WTC11 (cell line): Measurements from ENCODE around the gene RGS7. TPM values are rescaled to one million over a fixed set of nuclear protein-coding genes. Genes with fewer than 3 reads are reported as not detected.

Experiments used
- ATAC-seq: fragments of 200-7000 bp; cut with Tn5 transposase; 2 replicates; pipeline ENCODE4 v1.10.0; 2021; ENCODE audit warnings: mild to moderate bottlenecking, moderate library complexity
- CTCF ChIA-PET: fragments of 300-600 bp; sonication (Branson Sonifier 250); formaldehyde crosslinking; loops from one replicate; lab custom pipeline; 2021; ENCODE audit warnings: antibody characterized with exemption; lab: Charles Lee
- POLR2A ChIA-PET: fragments of 350-600 bp; sonication (Branson Sonifier 250); formaldehyde crosslinking; loops from one replicate; lab custom pipeline; 2021; ENCODE audit warnings: antibody characterized with exemption; lab: Charles Lee
- DNase-seq: peaks from one replicate; pipeline ENCODE4 v3.0.0; 2021; ENCODE audit warnings: low spot score
- H3K27ac Mint-ChIP-seq: 2 replicates; pipeline ENCODE4 v1.8.0; 2021; ENCODE audit warnings: mixed read lengths
- H3K27me3 Mint-ChIP-seq: 2 replicates; pipeline ENCODE4 v1.8.0; 2021; ENCODE audit warnings: low read depth, mild to moderate bottlenecking, moderate library complexity, mixed read lengths
- H3K36me3 Mint-ChIP-seq: 2 replicates; pipeline ENCODE4 v1.8.0; 2021; ENCODE audit warnings: mixed read lengths
- H3K4me1 Mint-ChIP-seq: 2 replicates; pipeline ENCODE4 v1.8.0; 2022; ENCODE audit warnings: mixed read lengths
- H3K4me3 Mint-ChIP-seq: 2 replicates; pipeline ENCODE4 v1.8.0; 2021; ENCODE audit warnings: mild to moderate bottlenecking, moderate library complexity, mixed read lengths
- H3K9me3 Mint-ChIP-seq: 2 replicates; pipeline ENCODE4 v1.8.0; 2021; ENCODE audit warnings: mixed read lengths
- ATF1 ChIP-seq: sonication (generic); formaldehyde crosslinking; IDR thresholded peaks from 2 replicates; pipeline ENCODE4 v1.8.1; 2023; ENCODE audit warnings: mild to moderate bottlenecking, moderate library complexity, missing genetic modification reagents
- ATF2 ChIP-seq: sonication (generic); formaldehyde crosslinking; IDR thresholded peaks from 2 replicates; pipeline ENCODE4 v1.8.1; 2022; ENCODE audit warnings: low read depth, missing genetic modification reagents, borderline replicate concordance
- CREB1 ChIP-seq: sonication (generic); formaldehyde crosslinking; IDR thresholded peaks from 2 replicates; pipeline ENCODE4 v1.8.0; 2023; ENCODE audit warnings: mild to moderate bottlenecking, missing genetic modification reagents
- CREM ChIP-seq: sonication (generic); formaldehyde crosslinking; IDR thresholded peaks from 2 replicates; pipeline ENCODE4 v1.8.1; 2022; ENCODE audit warnings: mild to moderate bottlenecking, missing genetic modification reagents, moderate library complexity
- CTCF ChIP-seq: fragments of 200-600 bp; IDR thresholded peaks from 2 replicates; pipeline ENCODE4 v1.8.0; 2022; ENCODE audit warnings: antibody characterized with exemption
- FOXJ3 ChIP-seq: sonication (generic); formaldehyde crosslinking; IDR thresholded peaks from 2 replicates; pipeline ENCODE4 v1.9.0; 2021; ENCODE audit warnings: missing genetic modification reagents, mild to moderate bottlenecking, borderline replicate concordance
- FOXK1 ChIP-seq: sonication (generic); formaldehyde crosslinking; IDR thresholded peaks from 2 replicates; pipeline ENCODE4 v1.8.0; 2022; ENCODE audit warnings: mild to moderate bottlenecking, moderate library complexity, missing genetic modification reagents
- HMGXB4 ChIP-seq: sonication (generic); formaldehyde crosslinking; IDR thresholded peaks from 2 replicates; pipeline ENCODE4 v1.8.1; 2023; ENCODE audit warnings: mild to moderate bottlenecking, moderate library complexity, missing genetic modification reagents
- JUN ChIP-seq: sonication (generic); formaldehyde crosslinking; IDR thresholded peaks from 2 replicates; pipeline ENCODE4 v1.8.0; 2023; ENCODE audit warnings: mild to moderate bottlenecking, missing genetic modification reagents
- NFE2L1 ChIP-seq: sonication (generic); formaldehyde crosslinking; IDR thresholded peaks from 2 replicates; pipeline ENCODE4 v1.8.1; 2023; ENCODE audit warnings: missing genetic modification reagents
- PRRX2 ChIP-seq: fragments of 250-450 bp; sonication (Bioruptor Pico); IDR thresholded peaks from 2 replicates; pipeline ENCODE4 v1.8.0; 2021; ENCODE audit warnings: mild to moderate bottlenecking
- ZNF219 ChIP-seq: sonication (generic); formaldehyde crosslinking; IDR thresholded peaks from 2 replicates; pipeline ENCODE4 v1.8.0; 2023; ENCODE audit warnings: missing genetic modification reagents, mild to moderate bottlenecking, borderline replicate concordance
- ZNF281 ChIP-seq: sonication (generic); formaldehyde crosslinking; IDR thresholded peaks from 2 replicates; pipeline ENCODE4 v1.8.0; 2023; ENCODE audit warnings: mild to moderate bottlenecking, missing genetic modification reagents
- ZNF423 ChIP-seq: fragments of 250-450 bp; sonication (Bioruptor Pico); IDR thresholded peaks from 2 replicates; pipeline ENCODE4 v2.1.2; 2022; ENCODE audit warnings: mild to moderate bottlenecking, moderate library complexity
- ZNF512 ChIP-seq: sonication (generic); formaldehyde crosslinking; IDR thresholded peaks from 2 replicates; pipeline ENCODE4 v1.8.1; 2022; ENCODE audit warnings: missing genetic modification reagents, borderline replicate concordance
- ZNF532 ChIP-seq: fragments of 250-450 bp; sonication (Bioruptor Pico); IDR thresholded peaks from 2 replicates; pipeline ENCODE4 v1.9.0; 2021; ENCODE audit warnings: mild to moderate bottlenecking, borderline replicate concordance
- total RNA-seq: library from RNA; stranded (reverse); gene quantifications from 3 replicates; pipeline ENCODE4 v1.2.3, GENCODE V29; 2021

Gene RGS7
- total RNA-seq, 1 experiment from 2014 or later, result 1.2 TPM

- no peak for DNase-seq
- H3K27me3 Mint-ChIP-seq, result no peaks in the 10 kb centered on the region
- no peak overlapping the region for H3K4me3 Mint-ChIP-seq
- H3K4me1 Mint-ChIP-seq, result peaks cover 21% of the 10 kb centered on the region
- H3K9me3 Mint-ChIP-seq, result no peaks in the 10 kb centered on the region
- H3K27ac Mint-ChIP-seq, result no peak overlapping the region
- CTCF ChIA-PET, result no interaction called here
- POLR2A ChIA-PET, result no interaction called here
- no peak for ATAC-seq
- no peak for TF ChIP-seq CTCF
- TF ChIP-seq PRRX2 (CRISPR knock-in tag), result no peak
- no peak for TF ChIP-seq NFE2L1 (CRISPR knock-in tag)
- no peak for TF ChIP-seq FOXJ3 (CRISPR knock-in tag)
- no peak for TF ChIP-seq ATF2
- TF ChIP-seq ZNF281 (CRISPR knock-in tag), result no peak
- TF ChIP-seq ZNF219, result no peak
- TF ChIP-seq CREM (CRISPR knock-in tag), result no peak
- TF ChIP-seq ATF1 (CRISPR knock-in tag), result no peak
- no peak for TF ChIP-seq CREB1 (CRISPR knock-in tag)
- no peak for TF ChIP-seq ZNF532 (CRISPR knock-in tag)
- TF ChIP-seq HMGXB4 (CRISPR knock-in tag), result no peak
- TF ChIP-seq JUN (CRISPR knock-in tag), result no peak
- H3K36me3 Mint-ChIP-seq, result no peaks in the 10 kb centered on the region
These were observed 359.0 kb downstream of the RGS7 start for GRCh38 chr1:240998024-240998423.

GRCh38 chr1:240993004-240993403 lies 364.0 kb downstream of the RGS7 start:
- no peak for TF ChIP-seq ZNF219
- TF ChIP-seq ZNF423 (CRISPR knock-in tag), result no peak
- no peak for TF ChIP-seq FOXK1
- TF ChIP-seq ZNF512 (CRISPR knock-in tag), result peak; percentile 44; the same call in 1 of the 2 replicates
- TF ChIP-seq, all 79 proteins: peak for 1
- ATAC-seq, result no peak
- Mint-ChIP-seq H3K9me3 (no peaks in the 10 kb centered on the region), H3K27me3 (no peaks in the 10 kb centered on the region), H3K4me3 (no peak overlapping the region), H3K27ac (no peak overlapping the region), H3K36me3 (no peaks in the 10 kb centered on the region), H3K4me1 (peaks cover 18% of the 10 kb centered on the region)
- DNase-seq, result no peak
- POLR2A ChIA-PET, result no interaction called here
- CTCF ChIA-PET, result no interaction called here
